Measurements from ENCODE around the gene R3HCC1L.

DNA sequence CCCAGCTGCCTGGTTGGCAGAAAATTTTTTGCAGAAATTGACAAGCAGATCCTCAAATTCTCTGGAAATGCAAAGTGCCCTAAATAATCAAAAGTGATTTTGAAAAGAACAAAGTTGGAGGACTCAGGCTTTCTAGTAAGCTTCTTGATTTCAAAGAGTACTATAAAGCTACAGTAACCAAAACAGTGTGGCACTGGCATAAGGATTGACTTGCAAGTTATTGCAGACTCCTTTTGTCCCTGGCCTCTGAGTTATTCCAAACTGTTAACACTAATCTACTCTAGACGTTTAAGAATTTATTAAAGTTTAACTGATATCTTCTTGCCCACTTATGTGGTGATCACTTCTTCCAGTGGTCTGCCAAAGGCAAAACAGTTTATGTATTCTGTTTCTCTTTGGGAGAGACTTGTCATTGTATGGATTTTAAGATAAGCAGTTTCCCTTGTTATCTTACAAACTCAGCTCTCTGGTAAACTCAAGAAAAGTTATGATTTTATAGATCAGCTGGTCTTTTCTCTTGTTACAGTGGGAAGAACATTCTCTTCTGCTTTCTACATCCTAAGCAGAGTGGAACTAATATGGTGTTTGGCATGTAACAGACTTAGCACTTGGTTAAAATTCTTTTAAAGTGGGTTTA is 92.2 kb downstream of the R3HCC1L start:
- TF ChIP-seq CTCF (IDR thresholded peaks at IDR 0.05; ENCODE audit: insufficient read depth, low read length, poor library complexity, severe bottlenecking): no peak
- no peak for TF ChIP-seq EZH2phosphoT487 (conservative IDR thresholded peaks at IDR 0.05; ENCODE audit: low read length)
